GM12878 (cell line): Measurements from ENCODE around the gene NTN1. TPM values are rescaled to one million over a fixed set of nuclear protein-coding genes. Genes with fewer than 3 reads are reported as not detected.

ENCODE experiments used
- ATAC-seq: fragments of 200-7000 bp; cut with Tn5 transposase; 3 replicates; pipeline ENCODE4 v1.9.1; 2020; ENCODE audit warnings: mild to moderate bottlenecking, moderate library complexity
- BruUV-seq: library from RNA; stranded (reverse); fragments of 400-500 nt; replicated peaks from 2 replicates; lab custom pipeline; 2021; lab: Mats Ljungman, UMichigan
- CTCF ChIA-PET: fragments of 300-600 bp; sonication (Branson Sonifier 250); formaldehyde crosslinking; extraction: SDS; loops from one replicate; lab custom pipeline; 2021; ENCODE audit warnings: inconsistent platforms; lab: Yijun Ruan, JAX
- POLR2A ChIA-PET: fragments of 350-600 bp; formaldehyde crosslinking; extraction: SDS; loops from one replicate; lab custom pipeline; 2021; ENCODE audit warnings: inconsistent platforms; lab: Charles Lee
- RAD21 ChIA-PET: fragments of 300-600 bp; sonication (Branson Sonifier 250); formaldehyde crosslinking; loops from one replicate; lab custom pipeline; 2023; ENCODE audit warnings: antibody characterized with exemption; ENCODE audit not compliant: unreplicated experiment; lab: Charles Lee
- SMC1A ChIA-PET: fragments of 300-600 bp; sonication (Branson Sonifier 250); formaldehyde crosslinking; loops from one replicate; lab custom pipeline; 2023; ENCODE audit not compliant: unreplicated experiment, uncharacterized antibody; lab: Charles Lee
- DNase-seq: peaks from one replicate; pipeline ENCODE4 v3.0.0-alpha.2; 2011; ENCODE audit warnings: low read depth, low spot score
- FAIRE-seq: peaks from 3 replicates; lab custom pipeline; 2011; peaks lifted over from hg19 to GRCh38; lab: Jason Lieb, UNC
- H2AFZ ChIP-seq: 2 replicates; pipeline ENCODE4 v1.6.0; 2011; ENCODE audit warnings: low read depth, low read length, control low read depth; ENCODE audit not compliant: control insufficient read depth
- H3K27ac ChIP-seq: 2 replicates; pipeline ENCODE4 v1.5.1; 2011; ENCODE audit warnings: control low read depth; ENCODE audit not compliant: control insufficient read depth, insufficient read depth
- H3K27me3 ChIP-seq, 2 experiments: replicated peaks in 1 of 2; 2 replicates each; pipeline versions ENCODE4 v1.6.0 to v1.6.1; 2011; ENCODE audit warnings: low read length in 1 of 2; ENCODE audit not compliant: control insufficient read depth in 2 of 2, insufficient read depth in 2 of 2
- H3K36me3 ChIP-seq, 2 experiments: 2 replicates each; pipeline ENCODE4 v1.5.1; 2011; ENCODE audit warnings: low read length in 1 of 2; ENCODE audit not compliant: control insufficient read depth in 2 of 2, insufficient read depth in 2 of 2
- H3K4me1 ChIP-seq: 2 replicates; pipeline ENCODE4 v1.6.1; 2011; ENCODE audit warnings: mild to moderate bottlenecking, low read length, moderate library complexity, mixed read lengths; ENCODE audit not compliant: control insufficient read depth, insufficient read depth
- H3K4me2 ChIP-seq: 2 replicates; pipeline ENCODE4 v1.6.0; 2011; ENCODE audit warnings: control low read depth; ENCODE audit not compliant: control insufficient read depth, insufficient read depth
- H3K4me3 ChIP-seq: fragments of 200-600 bp; sonication (generic); 2 replicates; pipeline ENCODE4 v1.5.1; 2016
- H3K79me2 ChIP-seq: 2 replicates; pipeline ENCODE4 v1.6.0; 2011; ENCODE audit warnings: low read length; ENCODE audit not compliant: control insufficient read depth, insufficient read depth
- H3K9ac ChIP-seq: 2 replicates; pipeline ENCODE4 v1.8.0; 2011; ENCODE audit warnings: low read length, control low read depth, mixed read lengths; ENCODE audit not compliant: control insufficient read depth, insufficient read depth
- H3K9me3 ChIP-seq: replicated peaks from 3 replicates; pipeline ENCODE4 v1.5.1; 2011; ENCODE audit warnings: mild to moderate bottlenecking, low read length; ENCODE audit not compliant: control insufficient read depth, insufficient read depth
- H4K20me1 ChIP-seq: 2 replicates; pipeline ENCODE4 v1.6.0; 2011; ENCODE audit not compliant: control insufficient read depth, insufficient read depth
- CREB1 ChIP-seq: IDR thresholded peaks from 2 replicates; pipeline ENCODE4 v1.6.1; 2012; ENCODE audit warnings: low read depth, mild to moderate bottlenecking, inconsistent platforms
- FOXK2 ChIP-seq: fragments of 450-650 bp; IDR thresholded peaks from 2 replicates; pipeline ENCODE4 v1.6.1; 2017; ENCODE audit warnings: mild to moderate bottlenecking, moderate library complexity
- HDAC6 ChIP-seq: fragments of 200-600 bp; sonication (generic); IDR thresholded peaks from one replicate; pipeline ENCODE4 v1.8.0; 2017; ENCODE audit warnings: antibody characterized with exemption; ENCODE audit not compliant: unreplicated experiment
- IKZF2 ChIP-seq, 2 experiments: fragments of 450-650 bp; IDR thresholded peaks; 2 replicates each; pipeline ENCODE4 v1.6.1; 2017; ENCODE audit warnings: mild to moderate bottlenecking in 2 of 2, moderate library complexity in 2 of 2
- KLF5 ChIP-seq: fragments of 450-650 bp; IDR thresholded peaks from 2 replicates; pipeline ENCODE4 v1.6.1; 2014; ENCODE audit warnings: mild to moderate bottlenecking; ENCODE audit not compliant: partially characterized antibody
- REST ChIP-seq: IDR thresholded peaks from 2 replicates; pipeline ENCODE4 v1.6.1; 2012; ENCODE audit warnings: mild to moderate bottlenecking, low read depth, low read length
- TCF12 ChIP-seq: IDR thresholded peaks from 2 replicates; pipeline ENCODE4 v1.6.1; 2011; ENCODE audit warnings: low read depth, mild to moderate bottlenecking, low read length
- WGBS: methylation state at CpG from one replicate; pipeline ENCODE4 v1.1.6; 2016; ENCODE audit warnings: low lambda C conversion rate; ENCODE audit not compliant: insufficient replicate concordance, insufficient coverage; ENCODE audit errors: missing lambda C conversion rate; 5-methylcytosine and 5-hydroxymethylcytosine counted together
- in situ Hi-C: fragments of 300-500 bp; cut with MboI; formaldehyde crosslinking; loops from 9 replicates; pipeline ENCODE4 v1.14.3; 2018; ENCODE audit warnings: mixed read lengths
- intact Hi-C: fragments of 100-400 bp; cut with micrococcal nuclease; formaldehyde crosslinking; loops from one replicate; pipeline ENCODE4 v1.14.2; 2022; ENCODE audit not compliant: unreplicated experiment
- polyA plus RNA-seq, 11 experiments: library from polyadenylated mRNA; depleted of rRNA in 4 of 11; unstranded in 6 of 11; stranded (reverse) in 5 of 11; fragments of >200 nt; fragmentation: Nextera tagmentation in 4 of 11; fragmentation: Illumina TruSeq in 1 of 11; extraction: Ambion mirVana in 4 of 11; extraction: Trizol in 1 of 11; gene quantifications; 1 replicate in 1 of 11; 2 replicates in 10 of 11; pipeline versions ENCODE4 v1.2.1 to v1.2.3, GENCODE V29; 2011 to 2016; ENCODE audit warnings: inconsistent platforms in 2 of 11, missing spikeins in 2 of 11, low read depth in 1 of 11
- total RNA-seq, 4 experiments: library from RNA; depleted of rRNA in 3 of 4; stranded (reverse); fragments of >200 nt in 3 of 4; fragmentation: Illumina TruSeq in 1 of 4; extraction: Trizol in 1 of 4; gene quantifications; 2 replicates each; pipeline versions ENCODE4 v1.2.1 to v1.2.3, GENCODE V29; 2013 to 2021

NTN1 gene
- total and polyA plus RNA-seq, 10 of the 15 experiments (the other 5 are each of a cell fraction or from before 2014, with no cell fraction given), result 0.02 to 0.89 (median 0.35) TPM

GRCh38 chr17:9179602-9180001 lies 158.3 kb downstream of the NTN1 start:
- Histone ChIP-seq H3K36me3 (no peaks in the 10 kb centered on the region), H3K4me1 (no peaks in the 10 kb centered on the region), H3K4me3 (no peak overlapping the region), H3K9ac (no peak overlapping the region), H3K27me3 (no peaks in the 10 kb centered on the region; a peak in 1 of 4 replicates), H2AFZ (no peak overlapping the region), H3K27ac (no peak overlapping the region), H4K20me1 (no peaks in the 10 kb centered on the region; the same call in 1 of the 2 replicates), H3K4me2 (no peak overlapping the region), H3K79me2 (no peaks in the 10 kb centered on the region), H3K9me3 (no peaks in the 10 kb centered on the region)
- no peak for ATAC-seq
- SMC1A ChIA-PET, result no interaction called here
- no peak for FAIRE-seq
- intact Hi-C loops (no loop called here), in situ Hi-C loops (no loop called here)
- RAD21 ChIA-PET, result no interaction called here
- POLR2A ChIA-PET, result no interaction called here
- CTCF ChIA-PET, result no interaction called here
- 68% methylated on average over 14 of the region's 14 CpGs for WGBS
- BruUV-seq, result no TSS peak
- TF ChIP-seq KLF5, result no peak
- TF ChIP-seq TCF12, result no peak
- no peak for TF ChIP-seq CREB1
- no peak for TF ChIP-seq IKZF2 (IDR thresholded peaks at IDR 0.05)
- no peak for TF ChIP-seq REST
- no peak for TF ChIP-seq HDAC6
- no peak for TF ChIP-seq FOXK2
- DNase-seq, result no peak
